AG08395 (cell line): Measurements from ENCODE around the gene SCARB2.

Source experiments
- DNase-seq: peaks from one replicate; pipeline ENCODE4 v3.0.0; 2012; ENCODE audit warnings: mixed read lengths, low spot score

Gene SCARB2

GRCh38 chr4:76148142-76148865 lies 65.3 kb downstream of the SCARB2 start, which contains the start of gene NUP54:
Gene NUP54, minus strand, starts transcription at chr4:76148397. Its CDS starts 23 bp downstream, at chr4:76148374.
- peak; percentile 96 for DNase-seq

- DNase-seq: peak; percentile 68
Observed at GRCh38 chr4:76147454-76148141, 66.0 kb downstream of the SCARB2 start.

- DNase-seq: no peak
Observed at GRCh38 chr4:76144546-76144945, 69.1 kb downstream of the SCARB2 start.

- no peak for DNase-seq
Observed at GRCh38 chr4:76141241-76141640, 72.4 kb downstream of the SCARB2 start.

- no peak for DNase-seq
Observed at GRCh38 chr4:76127754-76128153, 85.9 kb downstream of the SCARB2 start.

GRCh38 chr4:76125816-76126215 lies 87.8 kb downstream of the SCARB2 start:
- DNase-seq: no peak

GRCh38 chr4:76120199-76120598 lies 93.4 kb downstream of the SCARB2 start:
- no peak for DNase-seq

- DNase-seq: no peak
Observed at GRCh38 chr4:76117536-76117935, 96.1 kb downstream of the SCARB2 start.

- DNase-seq: no peak
Observed at GRCh38 chr4:76116821-76117220, 96.8 kb downstream of the SCARB2 start.
